ENCODE results near the gene CERK. TPM values are rescaled to one million over a fixed set of nuclear protein-coding genes. Genes with fewer than 3 reads are reported as not detected.

The CERK gene
- total and polyA plus RNA-seq, 2 donors: 46.2 to 47.1 TPM

- Histone ChIP-seq H3K27ac (ENCODE audit: low read depth in 1 of 2, low read length in 1 of 2) (no peak overlapping the region), H3K9me3 (ENCODE audit: control insufficient read depth in 2 of 2, insufficient read depth in 1 of 2, low read length in 1 of 2) (peaks cover 7 to 19% of the 10 kb centered on the region in 2 donors), H3K4me1 (ENCODE audit: control insufficient read depth in 2 of 2, insufficient read depth in 2 of 2, low read length in 2 of 2) (peaks cover 9 to 23% of the 10 kb centered on the region in 2 donors), H3K36me3 (ENCODE audit: control insufficient read depth in 2 of 2, insufficient read depth in 2 of 2, low read length in 1 of 2) (no peaks in the 10 kb centered on the region), H3K27me3 (ENCODE audit: control insufficient read depth in 2 of 2, insufficient read depth in 1 of 2, low read length in 1 of 2) (no peaks in the 10 kb centered on the region), H3K4me3 (ENCODE audit: low read length in 2 of 2) (no peak overlapping the region)
- WGBS: 97% methylated on average over 8 of the region's 8 CpGs
- no peak for DNase-seq (ENCODE audit: low read depth in 6 of 9, low spot score in 9 of 9)
Observed at GRCh38 chr22:46753360-46753759, 15.3 kb upstream of the CERK start.

- no peak overlapping the region for H3K27ac ChIP-seq (ENCODE audit: low read depth in 1 of 2, low read length in 1 of 2)
Observed at GRCh38 chr22:46752988-46753310, 14.9 kb upstream of the CERK start.

DNA sequence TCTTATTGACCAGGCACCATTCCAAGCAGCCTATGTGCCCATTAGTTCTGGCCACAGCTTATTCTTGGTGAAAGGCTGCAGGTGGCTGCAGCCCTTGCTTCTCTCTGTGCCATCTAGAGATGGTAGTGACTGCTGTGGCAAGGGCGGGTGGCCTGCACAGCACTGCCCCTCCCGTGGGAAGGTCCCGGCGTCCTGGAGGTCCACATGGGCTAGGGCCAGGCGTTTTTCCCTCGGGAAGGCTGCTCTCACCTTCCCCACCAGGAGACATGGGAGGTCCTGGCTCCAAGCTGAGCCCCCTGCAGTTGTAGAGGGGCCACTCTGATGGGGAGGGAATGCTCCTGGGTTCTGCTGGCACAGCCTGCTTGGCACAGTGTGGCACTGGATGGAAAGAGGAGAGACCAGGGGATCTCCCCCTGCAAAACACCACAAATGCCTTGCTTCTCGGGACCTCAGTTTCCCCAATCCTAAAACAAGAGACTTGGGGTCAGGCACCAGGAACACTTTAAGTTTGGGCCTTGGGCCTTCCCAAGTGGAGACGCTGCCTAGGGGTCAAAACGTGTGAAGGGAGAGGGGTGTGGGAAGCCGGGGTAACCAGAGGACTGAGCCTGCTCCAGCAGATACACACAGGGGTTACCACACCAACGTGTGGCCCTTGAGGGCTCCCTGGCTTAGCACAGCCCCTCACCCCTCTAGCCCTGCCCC, 14.4 kb upstream of the CERK start:
- no peak for DNase-seq (ENCODE audit: low read depth in 6 of 9, low spot score in 9 of 9)
- no peak overlapping the region for H3K4me3 ChIP-seq (ENCODE audit: low read length in 2 of 2)
- no peaks in the 10 kb centered on the region for H3K36me3 ChIP-seq (ENCODE audit: control insufficient read depth in 2 of 2, insufficient read depth in 2 of 2, low read length in 1 of 2)
- WGBS: 97% methylated on average over 11 of the region's 11 CpGs
- peaks cover 9 to 26% of the 10 kb centered on the region in 2 donors for H3K4me1 ChIP-seq (ENCODE audit: control insufficient read depth in 2 of 2, insufficient read depth in 2 of 2, low read length in 2 of 2)
- H3K27ac ChIP-seq (ENCODE audit: low read depth in 1 of 2, low read length in 1 of 2): no peak overlapping the region
- peaks cover 7 to 19% of the 10 kb centered on the region in 2 donors for H3K9me3 ChIP-seq (ENCODE audit: control insufficient read depth in 2 of 2, insufficient read depth in 1 of 2, low read length in 1 of 2)
- H3K27me3 ChIP-seq (ENCODE audit: control insufficient read depth in 2 of 2, insufficient read depth in 1 of 2, low read length in 1 of 2): no peaks in the 10 kb centered on the region

More at GRCh38 chr22:46752988-46753310, 14.9 kb upstream of the CERK start:
- DNase-seq (ENCODE audit: low read depth in 6 of 9, low spot score in 9 of 9): no peak
- no peaks in the 10 kb centered on the region for H3K27me3 ChIP-seq (ENCODE audit: control insufficient read depth in 2 of 2, insufficient read depth in 1 of 2, low read length in 1 of 2)
- peaks cover 9 to 26% of the 10 kb centered on the region in 2 donors for H3K4me1 ChIP-seq (ENCODE audit: control insufficient read depth in 2 of 2, insufficient read depth in 2 of 2, low read length in 2 of 2)
- H3K9me3 ChIP-seq (ENCODE audit: control insufficient read depth in 2 of 2, insufficient read depth in 1 of 2, low read length in 1 of 2): peaks cover 7 to 19% of the 10 kb centered on the region in 2 donors
- no peak overlapping the region for H3K4me3 ChIP-seq (ENCODE audit: low read length in 2 of 2)
- WGBS: 98% methylated on average over 6 of the region's 6 CpGs
- H3K36me3 ChIP-seq (ENCODE audit: control insufficient read depth in 2 of 2, insufficient read depth in 2 of 2, low read length in 1 of 2): no peaks in the 10 kb centered on the region

DNA sequence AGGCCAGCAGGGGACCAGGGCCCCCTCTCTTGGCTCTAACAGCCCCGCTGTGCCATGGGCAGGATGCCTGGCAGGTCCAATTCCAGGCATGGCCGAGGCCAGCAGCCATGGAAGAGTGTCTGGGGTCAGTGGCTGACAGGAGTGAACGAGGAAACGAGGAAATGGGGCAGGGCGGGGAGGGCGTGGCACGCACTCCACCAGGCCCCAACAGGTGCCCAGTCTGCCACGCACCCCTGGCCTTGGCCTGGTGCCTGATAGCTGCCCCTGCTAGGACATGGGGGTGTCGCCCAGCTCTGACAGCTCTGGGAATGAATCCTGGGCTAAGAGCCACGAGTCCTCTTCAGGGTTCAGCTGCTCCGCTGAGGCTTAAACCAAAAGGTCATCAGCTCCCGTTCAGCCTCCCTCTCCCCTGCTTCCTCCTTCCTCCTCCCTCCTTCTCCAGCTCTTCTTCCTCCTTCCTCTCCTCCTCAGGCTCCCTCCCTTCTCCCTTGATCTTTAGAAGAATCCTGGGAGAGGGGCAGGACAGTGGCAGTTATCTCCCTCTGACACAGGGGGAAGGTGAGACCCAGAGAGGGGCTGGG, 12.9 kb upstream of the CERK start:
- Histone ChIP-seq H3K36me3 (ENCODE audit: control insufficient read depth in 2 of 2, insufficient read depth in 2 of 2, low read length in 1 of 2) (no peaks in the 10 kb centered on the region), H3K9me3 (ENCODE audit: control insufficient read depth in 2 of 2, insufficient read depth in 1 of 2, low read length in 1 of 2) (peaks cover 4 to 11% of the 10 kb centered on the region in 2 donors), H3K27ac (ENCODE audit: low read depth in 1 of 2, low read length in 1 of 2) (no peak overlapping the region), H3K4me1 (ENCODE audit: control insufficient read depth in 2 of 2, insufficient read depth in 2 of 2, low read length in 2 of 2) (peaks cover 9 to 26% of the 10 kb centered on the region in 2 donors), H3K4me3 (ENCODE audit: low read length in 2 of 2) (no peak overlapping the region), H3K27me3 (ENCODE audit: control insufficient read depth in 2 of 2, insufficient read depth in 1 of 2, low read length in 1 of 2) (peaks cover 0 to 2% of the 10 kb centered on the region in 2 donors)
- 92% methylated on average over 12 of the region's 12 CpGs for WGBS
- DNase-seq (ENCODE audit: low read depth in 6 of 9, low spot score in 9 of 9): no peak

DNA sequence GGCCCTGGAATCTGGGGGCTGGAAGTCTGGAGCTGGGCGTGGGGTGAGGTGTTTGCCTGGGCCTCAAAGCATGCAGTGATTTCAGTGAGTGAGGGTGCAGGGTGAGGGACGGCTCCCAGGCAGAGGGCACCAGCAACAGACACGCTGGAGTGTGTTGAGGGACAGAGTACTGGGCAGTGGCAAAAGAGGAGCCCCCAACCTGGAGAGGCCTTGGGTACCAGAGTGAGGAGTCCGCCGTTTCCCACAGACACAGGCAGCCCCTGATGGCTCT, 12.4 kb upstream of the CERK start:
- WGBS: 98% methylated on average over 5 of the region's 5 CpGs
- no peak overlapping the region for H3K4me3 ChIP-seq (ENCODE audit: low read length in 2 of 2)
- no peak for DNase-seq (ENCODE audit: low read depth in 6 of 9, low spot score in 9 of 9)
- H3K27ac ChIP-seq (ENCODE audit: low read depth in 1 of 2, low read length in 1 of 2): no peak overlapping the region
- no peaks in the 10 kb centered on the region for H3K36me3 ChIP-seq (ENCODE audit: control insufficient read depth in 2 of 2, insufficient read depth in 2 of 2, low read length in 1 of 2)
- H3K9me3 ChIP-seq (ENCODE audit: control insufficient read depth in 2 of 2, insufficient read depth in 1 of 2, low read length in 1 of 2): peaks cover 2 to 7% of the 10 kb centered on the region in 2 donors
- H3K4me1 ChIP-seq (ENCODE audit: control insufficient read depth in 2 of 2, insufficient read depth in 2 of 2, low read length in 2 of 2): peaks cover 9 to 26% of the 10 kb centered on the region in 2 donors
- peaks cover 0 to 2% of the 10 kb centered on the region in 2 donors for H3K27me3 ChIP-seq (ENCODE audit: control insufficient read depth in 2 of 2, insufficient read depth in 1 of 2, low read length in 1 of 2)

DNA sequence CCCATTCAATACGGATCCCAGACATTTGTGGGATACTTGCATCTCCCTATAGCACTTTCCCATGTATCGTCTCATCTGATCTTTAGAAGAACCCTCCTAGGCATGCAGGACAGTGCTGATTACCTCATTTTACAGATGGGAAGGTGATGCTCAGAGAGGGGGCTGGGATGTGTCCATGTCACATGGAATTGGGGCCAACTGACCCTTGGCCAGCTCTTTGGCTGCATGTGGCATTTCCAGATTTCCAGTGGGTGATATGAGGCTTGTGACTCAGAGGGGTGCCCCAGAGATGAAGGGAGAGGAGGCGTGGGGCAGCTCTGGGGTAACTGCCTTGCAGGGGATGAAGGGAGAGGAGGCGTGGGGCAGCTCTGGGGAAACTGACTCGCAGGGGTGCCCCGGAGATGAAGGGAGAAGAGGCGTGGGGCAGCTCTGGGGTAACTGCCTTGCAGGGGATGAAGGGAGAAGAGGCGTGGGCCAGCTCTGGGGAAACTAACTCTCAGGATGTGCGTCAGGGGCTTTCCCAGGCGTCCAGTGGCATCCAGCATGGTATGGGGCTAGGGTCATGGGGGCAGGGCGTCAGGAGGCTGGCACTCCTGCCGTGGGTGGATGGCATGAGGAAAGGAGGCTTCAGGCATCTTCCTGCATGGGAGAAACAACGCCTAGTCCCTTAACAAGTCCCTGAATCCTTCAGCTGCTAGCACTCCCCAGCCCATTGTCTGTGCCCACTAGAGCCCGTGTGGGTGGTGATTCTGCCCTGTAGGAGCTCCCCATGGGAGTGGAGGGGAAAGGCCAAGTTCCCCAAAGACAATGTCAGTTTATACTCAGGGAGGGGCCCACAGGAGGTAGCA, 11.9 kb upstream of the CERK start:
- no peaks in the 10 kb centered on the region for H3K36me3 ChIP-seq (ENCODE audit: control insufficient read depth in 2 of 2, insufficient read depth in 2 of 2, low read length in 1 of 2)
- 82% methylated on average over 14 of the region's 14 CpGs for WGBS
- peaks cover under 1 to 2% of the 10 kb centered on the region in 2 donors for H3K9me3 ChIP-seq (ENCODE audit: control insufficient read depth in 2 of 2, insufficient read depth in 1 of 2, low read length in 1 of 2)
- H3K4me3 ChIP-seq (ENCODE audit: low read length in 2 of 2): no peak overlapping the region
- peaks cover 0 to 2% of the 10 kb centered on the region in 2 donors for H3K27me3 ChIP-seq (ENCODE audit: control insufficient read depth in 2 of 2, insufficient read depth in 1 of 2, low read length in 1 of 2)
- H3K27ac ChIP-seq (ENCODE audit: low read depth in 1 of 2, low read length in 1 of 2): peak overlapping the region; percentile 77 to 91
- no peak for DNase-seq (ENCODE audit: low read depth in 6 of 9, low spot score in 9 of 9)
- peaks cover 9 to 26% of the 10 kb centered on the region in 2 donors for H3K4me1 ChIP-seq (ENCODE audit: control insufficient read depth in 2 of 2, insufficient read depth in 2 of 2, low read length in 2 of 2)

GRCh38 chr22:46748908-46749675, 11.0 kb upstream of the CERK start:
- peak in 6 of 9 donors; percentile 37 to 84 (median 66) for DNase-seq (ENCODE audit: low read depth in 6 of 9, low spot score in 9 of 9)
- H3K27me3 ChIP-seq (ENCODE audit: control insufficient read depth in 2 of 2, insufficient read depth in 1 of 2, low read length in 1 of 2): peaks cover 0 to 2% of the 10 kb centered on the region in 2 donors
- H3K36me3 ChIP-seq (ENCODE audit: control insufficient read depth in 2 of 2, insufficient read depth in 2 of 2, low read length in 1 of 2): no peaks in the 10 kb centered on the region
- peaks cover 0 to 2% of the 10 kb centered on the region in 2 donors for H3K9me3 ChIP-seq (ENCODE audit: control insufficient read depth in 2 of 2, insufficient read depth in 1 of 2, low read length in 1 of 2)
- peak overlapping the region; percentile 1 to 5 for H3K4me3 ChIP-seq (ENCODE audit: low read length in 2 of 2)
- peaks cover 9 to 23% of the 10 kb centered on the region in 2 donors for H3K4me1 ChIP-seq (ENCODE audit: control insufficient read depth in 2 of 2, insufficient read depth in 2 of 2, low read length in 2 of 2)
- 21% methylated on average over 15 of the region's 15 CpGs for WGBS
- peak overlapping the region; percentile 77 to 91 for H3K27ac ChIP-seq (ENCODE audit: low read depth in 1 of 2, low read length in 1 of 2)

- Histone ChIP-seq H3K27ac (ENCODE audit: low read depth in 1 of 2, low read length in 1 of 2) (peak overlapping the region; percentile 77 to 91), H3K36me3 (ENCODE audit: control insufficient read depth in 2 of 2, insufficient read depth in 2 of 2, low read length in 1 of 2) (no peaks in the 10 kb centered on the region), H3K4me1 (ENCODE audit: control insufficient read depth in 2 of 2, insufficient read depth in 2 of 2, low read length in 2 of 2) (peaks cover 9 to 23% of the 10 kb centered on the region in 2 donors), H3K9me3 (ENCODE audit: control insufficient read depth in 2 of 2, insufficient read depth in 1 of 2, low read length in 1 of 2) (peaks cover 2% of the 10 kb centered on the region in 2 donors), H3K4me3 (ENCODE audit: low read length in 2 of 2) (no peak overlapping the region), H3K27me3 (ENCODE audit: control insufficient read depth in 2 of 2, insufficient read depth in 1 of 2, low read length in 1 of 2) (peaks cover 0 to 2% of the 10 kb centered on the region in 2 donors)
- DNase-seq (ENCODE audit: low read depth in 6 of 9, low spot score in 9 of 9): no peak
- WGBS: 93% methylated on average over 20 of the region's 20 CpGs
Observed at GRCh38 chr22:46748206-46748907, 10.3 kb upstream of the CERK start.

Measured in thymus (tissue), 11 donors.